Activated naive CD8-positive, alpha-beta T cell treated with anti-CD3 and anti-CD28 coated beads, Interleukin-2, amount 50 U/mL, for 24 hours (primary cell): ENCODE results near the gene RP9.

Experiments used
- ATAC-seq: fragments of 150-1000 bp; cut with Tn5 transposase; one replicate; pipeline ENCODE4 v1.10.0; 2021
- DNase-seq: peaks from one replicate; pipeline ENCODE4 v3.0.0; 2021
- H3K27ac Mint-ChIP-seq: one replicate; pipeline ENCODE4 v1.8.0; 2021; ENCODE audit warnings: mild to moderate bottlenecking, mixed read lengths
- H3K27me3 Mint-ChIP-seq: one replicate; pipeline ENCODE4 v1.8.0; 2021; ENCODE audit warnings: mixed read lengths
- H3K36me3 Mint-ChIP-seq: one replicate; pipeline ENCODE4 v1.8.0; 2021; ENCODE audit warnings: low read depth, mixed read lengths
- H3K4me1 Mint-ChIP-seq: one replicate; pipeline ENCODE4 v1.8.0; 2021; ENCODE audit warnings: mixed read lengths
- H3K4me3 Mint-ChIP-seq: one replicate; pipeline ENCODE4 v1.8.0; 2021; ENCODE audit warnings: mild to moderate bottlenecking, moderate library complexity, mixed read lengths
- H3K9me3 Mint-ChIP-seq: one replicate; pipeline ENCODE4 v1.8.0; 2021; ENCODE audit warnings: mixed read lengths

Gene RP9

DNA sequence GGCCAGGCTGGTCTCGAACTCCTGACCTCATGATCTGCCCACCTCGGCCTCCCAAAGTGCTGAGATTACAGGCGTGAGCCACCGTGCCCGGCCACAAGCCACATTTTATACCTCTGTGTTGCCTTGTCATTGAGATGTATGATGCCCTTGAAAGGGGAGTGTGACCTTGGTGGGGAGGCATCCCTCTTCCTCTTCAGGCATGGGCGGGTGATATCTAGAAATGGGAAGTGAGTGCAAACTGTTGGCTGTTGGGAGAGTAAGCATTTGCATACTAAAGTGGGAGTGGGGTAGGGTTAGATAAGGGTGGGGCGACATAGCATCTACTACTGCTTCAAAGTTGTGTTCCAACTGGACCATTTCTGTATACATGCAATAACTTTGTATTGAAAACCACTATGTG is 20.1 kb downstream of the RP9 start:
- DNase-seq (no peak), ATAC-seq (no peak)
- no peaks in the 10 kb centered on the region for H3K9me3 Mint-ChIP-seq
- no peak overlapping the region for H3K4me3 Mint-ChIP-seq
- H3K27ac Mint-ChIP-seq = no peak overlapping the region
- no peaks in the 10 kb centered on the region for H3K4me1 Mint-ChIP-seq
- no peaks in the 10 kb centered on the region for H3K27me3 Mint-ChIP-seq
- peaks cover 9% of the 10 kb centered on the region for H3K36me3 Mint-ChIP-seq

DNA sequence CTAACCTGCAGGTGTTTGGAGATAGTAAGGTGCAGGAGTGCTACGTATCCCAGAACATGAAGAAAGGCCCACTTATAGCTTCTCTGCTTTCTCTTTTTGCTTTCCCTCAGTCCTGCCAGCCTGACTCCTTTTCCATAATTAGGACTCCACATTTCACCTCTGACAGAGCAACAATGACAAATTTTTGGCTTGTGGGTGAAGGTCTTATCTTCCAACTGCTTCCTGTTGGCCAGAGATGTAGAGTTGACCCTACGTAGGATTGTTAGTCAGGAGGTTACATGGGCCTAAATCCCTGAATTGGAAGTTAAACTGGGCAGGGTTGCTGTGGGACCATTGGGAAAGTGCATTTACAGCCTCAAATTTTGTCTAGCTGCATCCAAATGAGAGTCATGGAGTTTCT is 21.3 kb downstream of the RP9 start:
- no peak for ATAC-seq
- H3K9me3 Mint-ChIP-seq = no peaks in the 10 kb centered on the region

DNA sequence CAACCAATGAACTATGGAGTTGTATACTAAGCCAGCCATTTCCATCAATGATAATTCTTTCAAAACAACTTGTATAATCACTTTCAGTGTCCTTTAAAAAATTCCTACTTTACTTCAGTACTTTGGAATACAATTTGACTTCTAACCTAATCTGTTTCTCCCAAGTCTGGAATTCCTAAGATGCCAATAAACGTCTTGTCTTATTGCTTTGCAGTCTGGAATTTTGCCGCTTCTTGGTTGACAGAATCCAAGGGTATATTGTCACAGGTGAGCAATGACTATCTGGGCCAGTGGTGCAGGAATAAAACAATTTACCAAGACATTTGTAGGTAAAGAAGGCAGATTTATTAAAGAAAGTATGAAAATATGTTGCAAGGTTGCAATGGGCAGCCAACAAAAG is 21.8 kb downstream of the RP9 start:
- ATAC-seq = no peak
- H3K27ac Mint-ChIP-seq = no peak overlapping the region
- no peak overlapping the region for H3K4me3 Mint-ChIP-seq

More for the DNA sequence above, 21.3 kb downstream of the RP9 start:
- H3K36me3 Mint-ChIP-seq = peaks cover 2% of the 10 kb centered on the region
- DNase-seq = no peak
- H3K27ac Mint-ChIP-seq = no peak overlapping the region
- no peak overlapping the region for H3K4me3 Mint-ChIP-seq
- no peaks in the 10 kb centered on the region for H3K4me1 Mint-ChIP-seq
- peaks cover 1% of the 10 kb centered on the region for H3K27me3 Mint-ChIP-seq

DNA sequence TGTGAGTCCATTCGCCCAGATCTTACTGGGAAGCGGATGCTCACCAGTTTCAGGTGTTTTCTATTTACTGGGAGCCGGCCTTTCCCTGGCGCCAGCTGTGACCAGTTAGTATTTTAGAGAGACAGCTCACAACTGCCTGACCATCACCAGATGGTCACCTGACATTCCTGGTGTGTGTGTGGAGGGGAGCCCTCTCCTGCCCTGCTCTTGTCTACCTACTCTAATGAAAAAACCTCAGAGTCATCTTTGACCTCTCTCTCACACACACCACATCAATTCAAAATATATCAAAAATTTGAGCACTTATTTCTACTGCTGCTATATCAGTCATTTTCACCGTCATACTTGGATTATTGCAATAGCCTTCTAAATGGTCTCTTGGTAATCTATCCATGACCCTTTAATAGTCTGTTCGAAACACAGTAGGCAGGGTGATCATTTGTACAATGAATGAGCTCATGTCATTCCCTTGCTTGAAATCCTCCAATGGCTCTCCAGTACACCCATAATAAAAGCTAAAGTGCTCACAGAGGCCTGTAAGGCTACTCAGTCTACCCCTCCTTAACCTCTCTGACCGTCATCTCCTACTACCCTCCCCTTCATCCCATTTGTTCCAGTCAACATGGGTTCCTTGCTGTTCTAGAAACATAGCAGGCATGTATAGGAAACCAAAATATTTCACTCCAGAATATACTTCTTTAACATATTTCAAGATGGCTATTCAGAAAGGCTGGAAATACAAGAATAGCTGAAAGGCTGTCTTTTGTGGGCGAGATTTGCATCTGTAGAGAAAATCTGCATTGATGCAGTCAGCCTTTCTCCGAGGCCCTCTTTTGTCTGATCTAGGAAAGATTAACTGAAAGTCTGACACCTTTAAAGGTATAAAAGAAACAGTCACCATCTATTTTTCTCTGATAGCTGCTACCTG is 29.2 kb downstream of the RP9 start:
- ATAC-seq (no peak), DNase-seq (no peak)
- H3K27ac Mint-ChIP-seq = no peak overlapping the region
- H3K4me3 Mint-ChIP-seq = no peak overlapping the region
- H3K27me3 Mint-ChIP-seq = peaks cover 1% of the 10 kb centered on the region
- H3K36me3 Mint-ChIP-seq = no peaks in the 10 kb centered on the region
- H3K4me1 Mint-ChIP-seq = peaks cover 17% of the 10 kb centered on the region
- no peaks in the 10 kb centered on the region for H3K9me3 Mint-ChIP-seq

More for the DNA sequence above, 21.8 kb downstream of the RP9 start:
- no peak for DNase-seq
- no peaks in the 10 kb centered on the region for H3K4me1 Mint-ChIP-seq
- no peaks in the 10 kb centered on the region for H3K36me3 Mint-ChIP-seq
- no peaks in the 10 kb centered on the region for H3K9me3 Mint-ChIP-seq
- peaks cover 1% of the 10 kb centered on the region for H3K27me3 Mint-ChIP-seq

DNA sequence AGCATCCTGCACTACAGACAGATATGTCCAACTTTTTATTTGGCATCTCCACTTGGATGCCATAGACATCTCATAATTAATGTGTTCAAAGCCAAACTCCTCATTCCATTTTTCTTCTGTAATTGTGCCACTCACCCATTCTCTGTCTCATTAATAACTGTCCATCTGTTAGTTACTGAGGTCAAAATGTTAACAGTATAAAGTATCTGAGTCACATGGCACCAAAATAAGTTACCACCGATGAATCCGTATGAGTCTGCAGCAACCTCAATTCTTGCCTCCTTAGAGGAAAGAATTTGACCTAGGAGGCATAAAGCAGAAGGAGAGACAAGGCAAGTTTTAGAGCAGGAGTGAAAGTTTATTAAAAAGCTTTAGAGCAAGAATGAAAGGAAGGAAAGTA is 30.1 kb downstream of the RP9 start:
- peaks cover 1% of the 10 kb centered on the region for H3K27me3 Mint-ChIP-seq
- DNase-seq = no peak
- no peak overlapping the region for H3K27ac Mint-ChIP-seq
- ATAC-seq = no peak
- no peak overlapping the region for H3K4me3 Mint-ChIP-seq
- no peaks in the 10 kb centered on the region for H3K9me3 Mint-ChIP-seq
- H3K36me3 Mint-ChIP-seq = no peaks in the 10 kb centered on the region
- peaks cover 17% of the 10 kb centered on the region for H3K4me1 Mint-ChIP-seq

DNA sequence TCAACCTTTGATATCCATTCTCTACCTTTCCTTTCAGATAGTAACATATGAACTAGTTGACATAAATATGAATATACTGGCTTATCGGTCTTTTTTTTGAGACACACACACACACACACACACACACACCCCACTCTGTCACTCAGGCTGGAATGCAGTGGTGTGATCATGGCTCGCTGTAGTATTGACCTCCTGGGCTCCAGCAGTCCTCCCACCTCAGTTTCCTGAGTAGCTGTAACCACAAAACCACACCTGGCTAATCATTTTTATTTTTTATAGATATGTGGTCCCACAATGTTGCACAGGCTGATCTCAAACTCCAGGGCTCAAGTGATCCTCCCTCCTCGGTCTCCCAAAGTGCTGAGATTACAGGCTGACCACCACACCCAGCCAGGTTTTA is 32.5 kb downstream of the RP9 start:
- Mint-ChIP-seq H3K9me3 (peaks cover 2% of the 10 kb centered on the region), H3K27ac (no peak overlapping the region), H3K4me1 (peaks cover 17% of the 10 kb centered on the region), H3K27me3 (peaks cover 9% of the 10 kb centered on the region), H3K4me3 (no peak overlapping the region), H3K36me3 (no peaks in the 10 kb centered on the region)
- DNase-seq (no peak), ATAC-seq (no peak)

DNA sequence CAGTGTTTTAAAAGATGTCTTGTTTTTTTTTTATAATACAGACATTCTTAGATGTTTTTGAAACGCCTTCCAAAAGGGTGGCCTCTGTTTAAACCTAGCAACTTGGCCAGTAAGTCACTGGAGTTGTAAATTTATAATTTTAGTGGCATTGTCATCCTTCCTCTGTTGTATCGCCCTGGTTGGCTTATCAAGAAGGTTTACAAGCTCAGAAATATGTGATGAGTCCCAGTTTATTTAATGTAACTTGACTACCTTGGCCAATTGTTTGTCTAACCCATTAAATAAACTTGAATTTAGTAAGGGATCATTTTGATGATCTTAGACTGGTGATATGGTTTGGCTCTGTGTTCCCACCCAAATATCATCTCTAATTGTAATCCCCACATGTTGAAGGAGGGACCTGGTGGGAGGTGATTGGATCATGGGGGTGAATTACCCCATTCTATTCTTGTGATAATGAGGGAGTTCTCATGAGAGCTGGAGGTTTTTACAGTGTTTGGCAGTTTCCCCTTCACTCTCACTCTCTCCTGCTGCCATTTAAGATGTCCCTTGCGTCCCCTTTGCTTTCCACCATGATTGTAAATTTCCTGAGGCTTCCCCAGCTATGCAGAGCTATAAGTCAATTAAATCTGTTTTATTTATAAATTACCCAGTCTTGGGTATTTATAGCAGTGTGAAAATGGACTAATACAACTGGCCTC is 33.2 kb downstream of the RP9 start:
- ATAC-seq (no peak), DNase-seq (no peak)
- Mint-ChIP-seq H3K36me3 (no peaks in the 10 kb centered on the region), H3K9me3 (peaks cover 5% of the 10 kb centered on the region), H3K4me3 (no peak overlapping the region), H3K27ac (no peak overlapping the region), H3K4me1 (peaks cover 17% of the 10 kb centered on the region), H3K27me3 (peaks cover 13% of the 10 kb centered on the region)

DNA sequence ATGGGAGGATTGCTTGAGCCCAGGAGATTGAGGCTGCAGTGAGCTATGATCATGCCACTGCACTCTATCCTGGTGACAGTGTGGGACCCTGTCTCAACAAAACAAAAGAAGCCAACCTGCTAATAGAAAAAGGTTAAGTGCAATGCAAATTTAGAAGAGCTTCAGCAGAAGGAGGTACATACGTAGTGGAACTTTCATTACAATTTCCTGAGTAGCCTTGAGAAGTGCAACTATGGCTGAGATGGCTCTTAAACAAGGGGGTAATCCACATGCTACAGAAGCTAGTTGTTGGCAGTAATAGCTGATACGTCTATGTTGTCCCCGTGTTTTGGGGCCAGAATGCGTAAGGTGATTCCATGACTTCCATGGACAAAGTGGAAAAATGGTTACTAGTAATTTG is 36.0 kb downstream of the RP9 start:
- no peak overlapping the region for H3K27ac Mint-ChIP-seq
- H3K4me3 Mint-ChIP-seq = no peak overlapping the region
- peaks cover 17% of the 10 kb centered on the region for H3K4me1 Mint-ChIP-seq
- no peak for DNase-seq
- peaks cover 15% of the 10 kb centered on the region for H3K9me3 Mint-ChIP-seq
- ATAC-seq = no peak
- no peaks in the 10 kb centered on the region for H3K36me3 Mint-ChIP-seq
- peaks cover 13% of the 10 kb centered on the region for H3K27me3 Mint-ChIP-seq

DNA sequence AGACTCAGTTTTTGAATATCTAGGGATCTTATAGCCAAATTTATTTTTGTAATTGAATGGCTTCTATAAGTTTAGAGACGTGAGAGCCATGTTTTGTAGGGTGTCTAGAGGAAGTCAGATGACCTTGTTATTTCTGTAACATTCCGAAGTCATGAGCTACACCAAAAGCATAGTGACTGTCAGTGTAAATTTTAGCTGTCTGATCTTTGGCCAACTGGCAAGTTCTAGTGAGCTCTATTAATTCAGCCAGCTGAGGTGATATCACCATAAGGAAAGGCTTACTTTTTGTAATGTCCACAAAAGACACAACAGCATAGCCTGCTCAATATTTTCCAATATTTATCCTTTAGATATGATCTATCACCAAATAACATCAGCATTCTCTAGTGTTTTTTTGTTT is 36.7 kb downstream of the RP9 start:
- no peak for ATAC-seq
- no peak for DNase-seq
- no peaks in the 10 kb centered on the region for H3K36me3 Mint-ChIP-seq
- H3K4me3 Mint-ChIP-seq = no peak overlapping the region
- H3K9me3 Mint-ChIP-seq = peaks cover 15% of the 10 kb centered on the region
- peaks cover 15% of the 10 kb centered on the region for H3K4me1 Mint-ChIP-seq
- peaks cover 13% of the 10 kb centered on the region for H3K27me3 Mint-ChIP-seq
- H3K27ac Mint-ChIP-seq = no peak overlapping the region

DNA sequence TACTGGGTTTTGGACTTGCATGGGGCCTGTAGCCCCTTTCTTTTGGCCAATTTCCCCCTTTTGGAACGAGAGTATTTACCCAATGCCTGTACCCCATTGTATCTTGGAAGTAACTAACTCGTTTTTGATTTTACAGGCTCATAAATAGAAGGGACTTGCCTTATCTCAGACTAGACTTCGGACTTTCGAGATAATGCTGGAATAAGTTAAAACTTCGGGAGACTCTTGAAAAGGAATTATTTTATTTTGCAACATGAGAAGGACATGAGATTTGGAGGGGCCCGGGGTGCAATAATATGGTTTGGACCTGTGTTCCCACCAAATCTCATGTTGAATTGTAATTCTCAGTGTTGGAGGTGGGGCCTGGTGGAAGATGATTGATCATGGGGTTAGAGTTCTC is 38.4 kb downstream of the RP9 start:
- H3K9me3 Mint-ChIP-seq = peaks cover 27% of the 10 kb centered on the region
- peaks cover 2% of the 10 kb centered on the region for H3K36me3 Mint-ChIP-seq
- peaks cover 17% of the 10 kb centered on the region for H3K27me3 Mint-ChIP-seq
- DNase-seq (no peak), ATAC-seq (no peak)
- no peak overlapping the region for H3K27ac Mint-ChIP-seq
- no peak overlapping the region for H3K4me3 Mint-ChIP-seq
- H3K4me1 Mint-ChIP-seq = no peaks in the 10 kb centered on the region

DNA sequence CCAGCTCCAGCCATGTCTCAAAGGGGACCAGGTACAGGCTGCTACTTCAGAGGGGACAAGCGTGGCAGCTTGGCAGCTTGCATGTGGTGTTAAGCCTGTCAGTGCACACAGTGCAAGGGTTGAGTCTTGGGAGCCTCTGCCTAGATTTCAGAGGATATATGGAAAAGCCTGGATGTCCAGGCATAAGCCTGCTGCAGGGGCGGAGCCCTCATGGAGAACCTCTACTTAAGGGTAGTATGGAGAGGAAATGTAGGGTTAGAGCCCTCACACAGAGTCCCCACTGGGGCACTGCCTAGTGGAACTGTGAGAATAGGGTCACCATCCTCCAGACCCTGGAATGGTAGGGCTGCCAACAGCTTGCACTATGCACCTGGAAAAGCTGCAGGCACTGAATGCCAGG is 38.9 kb downstream of the RP9 start:
- DNase-seq = no peak
- Mint-ChIP-seq H3K4me1 (no peaks in the 10 kb centered on the region), H3K9me3 (peaks cover 29% of the 10 kb centered on the region), H3K36me3 (peaks cover 3% of the 10 kb centered on the region), H3K27ac (no peak overlapping the region), H3K4me3 (no peak overlapping the region), H3K27me3 (peaks cover 17% of the 10 kb centered on the region)
- ATAC-seq = no peak

DNA sequence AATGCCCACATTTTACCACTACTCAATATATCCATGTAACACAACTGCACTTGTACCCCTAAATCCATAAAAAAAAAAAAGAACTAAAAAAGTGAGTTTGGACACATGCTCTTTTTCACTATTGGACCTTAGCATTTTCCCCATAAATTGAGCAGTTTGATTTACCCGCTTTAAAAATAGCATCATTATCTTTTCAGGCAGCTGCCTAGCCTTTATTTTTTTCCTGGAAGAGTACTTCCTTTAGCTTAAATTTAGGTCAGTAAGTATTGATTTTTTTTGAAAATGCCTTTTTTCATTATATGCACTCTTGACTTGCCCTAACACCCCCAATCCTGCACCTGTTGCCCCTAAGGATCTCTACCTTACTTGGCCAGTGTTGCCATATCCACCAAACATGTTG is 41.3 kb downstream of the RP9 start:
- DNase-seq (no peak), ATAC-seq (no peak)
- H3K27ac Mint-ChIP-seq = no peak overlapping the region
- H3K4me3 Mint-ChIP-seq = no peak overlapping the region
- peaks cover 3% of the 10 kb centered on the region for H3K36me3 Mint-ChIP-seq
- peaks cover 8% of the 10 kb centered on the region for H3K4me1 Mint-ChIP-seq
- peaks cover 29% of the 10 kb centered on the region for H3K9me3 Mint-ChIP-seq
- H3K27me3 Mint-ChIP-seq = peaks cover 14% of the 10 kb centered on the region

DNA sequence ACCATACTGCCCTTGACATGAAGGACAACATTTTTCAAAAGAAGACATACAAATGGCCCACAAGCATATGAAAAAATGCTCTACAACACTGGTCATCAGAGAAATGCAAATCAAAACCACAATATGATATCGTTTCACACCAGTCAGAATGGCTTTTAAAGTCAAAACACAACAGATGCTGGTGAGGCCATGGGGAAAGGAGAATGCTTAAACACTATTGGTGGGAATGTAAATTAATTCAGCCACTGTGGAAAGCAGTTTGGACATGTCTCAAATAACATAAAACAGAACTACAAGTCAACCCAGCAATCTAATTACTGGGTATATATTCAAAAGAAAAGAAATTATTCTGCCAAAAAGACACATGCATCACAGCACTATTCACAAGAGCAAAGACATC is 42.4 kb downstream of the RP9 start:
- Mint-ChIP-seq H3K36me3 (peaks cover 3% of the 10 kb centered on the region), H3K4me1 (peaks cover 8% of the 10 kb centered on the region), H3K27me3 (peaks cover 8% of the 10 kb centered on the region), H3K4me3 (no peak overlapping the region), H3K9me3 (peaks cover 28% of the 10 kb centered on the region), H3K27ac (no peak overlapping the region)
- DNase-seq (no peak), ATAC-seq (no peak)

DNA sequence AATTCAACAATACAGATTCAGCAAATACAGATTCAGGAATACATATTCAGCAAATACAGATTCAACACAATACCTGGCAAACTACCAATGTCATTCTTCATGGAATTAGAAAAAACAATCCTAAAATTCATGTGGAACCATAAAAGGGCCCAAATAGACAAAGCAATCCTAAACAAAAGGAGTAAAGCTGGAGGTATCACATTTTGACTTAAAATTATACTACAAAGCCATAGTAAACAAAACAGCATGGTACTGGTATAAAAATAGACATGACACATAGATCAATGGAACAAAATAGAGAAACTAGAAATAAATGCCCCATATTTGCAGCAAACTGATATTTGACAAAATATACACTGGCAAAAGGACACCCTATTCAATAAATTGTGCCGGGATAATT is 43.2 kb downstream of the RP9 start:
- Mint-ChIP-seq H3K9me3 (peaks cover 24% of the 10 kb centered on the region), H3K36me3 (peaks cover 3% of the 10 kb centered on the region), H3K4me3 (no peak overlapping the region), H3K27ac (no peak overlapping the region), H3K27me3 (peaks cover 4% of the 10 kb centered on the region), H3K4me1 (peaks cover 11% of the 10 kb centered on the region)
- ATAC-seq (no peak), DNase-seq (no peak)

DNA sequence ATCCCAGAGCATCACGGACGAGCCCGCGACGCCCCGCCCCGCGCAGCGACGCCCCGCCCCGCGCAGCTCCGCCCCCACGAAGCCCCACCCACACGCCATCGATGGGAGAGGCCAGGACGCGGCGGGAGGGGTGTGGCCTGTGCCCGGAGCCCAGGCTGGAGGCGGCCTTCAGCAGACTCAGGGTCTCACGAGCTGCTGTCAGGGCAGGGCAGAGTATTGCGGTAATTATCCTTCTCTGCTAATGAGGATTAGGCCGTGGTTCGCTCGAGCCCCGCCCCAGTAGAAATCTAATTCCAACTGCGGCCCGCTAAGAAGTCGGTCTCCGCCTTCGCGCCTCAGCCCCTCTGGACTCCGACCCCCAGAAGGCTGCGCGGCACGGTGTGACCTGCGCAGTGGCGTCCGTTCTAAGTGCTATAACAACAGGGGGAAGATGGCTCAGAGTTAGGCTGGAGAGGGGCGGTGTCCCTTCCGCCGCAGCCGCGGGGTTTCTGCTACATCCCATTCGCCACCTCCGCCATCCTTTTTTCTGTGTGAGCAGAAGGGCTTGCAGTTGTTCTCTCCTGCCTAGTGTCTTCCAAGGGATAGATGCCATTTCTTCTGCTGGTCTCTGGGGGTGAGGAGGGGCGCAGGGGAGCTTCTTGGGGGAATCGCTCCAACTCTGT is 46.3 kb downstream of the RP9 start:
- peak; percentile 98 for ATAC-seq

More for the DNA sequence above, 46.3 kb downstream of the RP9 start:
- Mint-ChIP-seq H3K27ac (peak overlapping the region; percentile 88), H3K36me3 (peaks cover 10% of the 10 kb centered on the region), H3K4me1 (peaks cover 38% of the 10 kb centered on the region), H3K9me3 (peaks cover 14% of the 10 kb centered on the region), H3K27me3 (peaks cover 4% of the 10 kb centered on the region), H3K4me3 (peak overlapping the region; percentile 94)
- DNase-seq = peak; percentile 92
